ENCODE data around the gene AKT3.

AKT3 gene

GRCh38 chr1:243500512-243500911 is 349.5 kb downstream of the AKT3 start:
- no peak for DNase-seq

GRCh38 chr1:243499711-243500110 is 350.3 kb downstream of the AKT3 start:
- no peak for DNase-seq

GRCh38 chr1:243499248-243499647 is 350.8 kb downstream of the AKT3 start:
- no peak for DNase-seq

- DNase-seq, result no peak
Observed at GRCh38 chr1:243497939-243498681, 351.9 kb downstream of the AKT3 start.

- no peak for DNase-seq
Observed at GRCh38 chr1:243496806-243497205, 353.2 kb downstream of the AKT3 start.

- no peak for DNase-seq
Observed at GRCh38 chr1:243496187-243496646, 353.8 kb downstream of the AKT3 start.

GRCh38 chr1:243495442-243496186 is 354.4 kb downstream of the AKT3 start:
- no peak for DNase-seq

- DNase-seq, result no peak
Observed at GRCh38 chr1:243494741-243495431, 355.2 kb downstream of the AKT3 start.

GRCh38 chr1:243493156-243494129 is 356.6 kb downstream of the AKT3 start:
- no peak for DNase-seq

GRCh38 chr1:243490748-243491686 is 359.0 kb downstream of the AKT3 start:
- no peak for DNase-seq

- DNase-seq, result no peak
Observed at GRCh38 chr1:243489681-243490546, 360.1 kb downstream of the AKT3 start.

GRCh38 chr1:243489158-243489527 is 360.9 kb downstream of the AKT3 start:
- no peak for DNase-seq

- no peak for DNase-seq
Observed at GRCh38 chr1:243488459-243489157, 361.4 kb downstream of the AKT3 start.

- no peak for DNase-seq
Observed at GRCh38 chr1:243487649-243488227, 362.3 kb downstream of the AKT3 start.

- no peak for DNase-seq
Observed at GRCh38 chr1:243487036-243487648, 362.9 kb downstream of the AKT3 start.

- no peak for DNase-seq
Observed at GRCh38 chr1:243483952-243484351, 366.1 kb downstream of the AKT3 start.

GRCh38 chr1:243483071-243483771 is 366.8 kb downstream of the AKT3 start:
- no peak for DNase-seq
